ENCODE data around the gene SDHA. TPM values are rescaled to one million over a fixed set of nuclear protein-coding genes. Genes with fewer than 3 reads are reported as not detected.

Gene SDHA
- total RNA-seq, 1 donor from 2014 or later, result 757 TPM

GRCh38 chr5:189486-189885, 28.6 kb upstream of the SDHA start:
- peaks cover 33% of the 10 kb centered on the region for H3K4me1 ChIP-seq
- H3K27ac ChIP-seq (replicated peaks), result peak overlapping the region; percentile 95
- peaks cover 24% of the 10 kb centered on the region for H3K27me3 ChIP-seq (ENCODE audit: low read depth)
- intact Hi-C loops (cut with micrococcal nuclease), result no loop called here
- no peak for DNase-seq
- no peak overlapping the region for H3K4me3 ChIP-seq
- TF ChIP-seq CTCF (IDR thresholded peaks at IDR 0.05; ENCODE audit: borderline replicate concordance), result no peak
- no peaks in the 10 kb centered on the region for H3K9me3 ChIP-seq (replicated peaks)
- no peaks in the 10 kb centered on the region for H3K36me3 ChIP-seq

GRCh38 chr5:189976-190365, 28.1 kb upstream of the SDHA start:
- intact Hi-C loops (cut with micrococcal nuclease), result no loop called here
- TF ChIP-seq CTCF (IDR thresholded peaks at IDR 0.05; ENCODE audit: borderline replicate concordance), result no peak
- Histone ChIP-seq H3K27ac (replicated peaks) (peak overlapping the region; percentile 95), H3K27me3 (ENCODE audit: low read depth) (peaks cover 24% of the 10 kb centered on the region), H3K4me1 (peaks cover 38% of the 10 kb centered on the region), H3K9me3 (replicated peaks) (no peaks in the 10 kb centered on the region), H3K4me3 (peak overlapping the region; percentile 69), H3K36me3 (no peaks in the 10 kb centered on the region)
- DNase-seq, result no peak

- intact Hi-C loops (cut with micrococcal nuclease), result no loop called here
- DNase-seq, result no peak
- no peak for TF ChIP-seq CTCF (IDR thresholded peaks at IDR 0.05; ENCODE audit: borderline replicate concordance)
These were observed 27.6 kb upstream of the SDHA start for GRCh38 chr5:190366-191035.

GRCh38 chr5:191036-191948, 26.8 kb upstream of the SDHA start, which contains the start of gene LRRC14B:
Gene LRRC14B, plus strand, starts transcription at chr5:191495. Its CDS starts 44 bp downstream, at chr5:191539.
- no peaks in the 10 kb centered on the region for H3K36me3 ChIP-seq
- intact Hi-C loops (cut with micrococcal nuclease), result no loop called here
- no peaks in the 10 kb centered on the region for H3K9me3 ChIP-seq (replicated peaks)
- peaks cover 24% of the 10 kb centered on the region for H3K27me3 ChIP-seq (ENCODE audit: low read depth)
- peak within 1 kb of the TSS; percentile 95 for H3K27ac ChIP-seq (replicated peaks)
- peaks cover 51% of the 10 kb centered on the region for H3K4me1 ChIP-seq
- H3K4me3 ChIP-seq, result peak within 1 kb of the TSS; percentile 69
- TF ChIP-seq CTCF (IDR thresholded peaks at IDR 0.05; ENCODE audit: borderline replicate concordance), result no peak
- peak; percentile 82 for DNase-seq

More at GRCh38 chr5:190366-191035, 27.6 kb upstream of the SDHA start:
- no peaks in the 10 kb centered on the region for H3K36me3 ChIP-seq
- H3K4me3 ChIP-seq, result peak overlapping the region; percentile 69
- H3K4me1 ChIP-seq, result peaks cover 43% of the 10 kb centered on the region
- H3K27ac ChIP-seq (replicated peaks), result peak overlapping the region; percentile 95
- peaks cover 24% of the 10 kb centered on the region for H3K27me3 ChIP-seq (ENCODE audit: low read depth)
- no peaks in the 10 kb centered on the region for H3K9me3 ChIP-seq (replicated peaks)

- intact Hi-C loops (cut with micrococcal nuclease), result no loop called here
- peak overlapping the region; percentile 69 for H3K4me3 ChIP-seq
These were observed 26.0 kb upstream of the SDHA start for GRCh38 chr5:191949-192690.

More at GRCh38 chr5:191949-192690, 26.0 kb upstream of the SDHA start:
- Histone ChIP-seq H3K9me3 (replicated peaks) (no peaks in the 10 kb centered on the region), H3K4me1 (peaks cover 52% of the 10 kb centered on the region), H3K27me3 (ENCODE audit: low read depth) (peaks cover 19% of the 10 kb centered on the region), H3K27ac (replicated peaks) (peak overlapping the region; percentile 95), H3K36me3 (no peaks in the 10 kb centered on the region)
- no peak for TF ChIP-seq CTCF (IDR thresholded peaks at IDR 0.05; ENCODE audit: borderline replicate concordance)
- DNase-seq, result no peak

Measured in left ventricle myocardium inferior (tissue), 1 donor.